B cell (primary cell): Measurements from ENCODE around the gene PDK2. TPM values are rescaled to one million over a fixed set of nuclear protein-coding genes. Genes with fewer than 3 reads are reported as not detected.

Source experiments
- ATAC-seq: fragments of 200-7000 bp; cut with Tn5 transposase; one replicate; pipeline ENCODE4 v1.10.0; 2021; ENCODE audit warnings: low read depth, mild to moderate bottlenecking, moderate number of reproducible peaks, moderate library complexity
- CTCF ChIA-PET: fragments of 350-600 bp; sonication (Branson Sonifier 250); formaldehyde crosslinking; loops from one replicate; lab custom pipeline; 2021; ENCODE audit warnings: antibody characterized with exemption, inconsistent platforms; lab: Charles Lee
- POLR2A ChIA-PET: fragments of 350-600 bp; sonication (Branson Sonifier 250); formaldehyde crosslinking; loops from one replicate; lab custom pipeline; 2021; ENCODE audit warnings: antibody characterized with exemption; lab: Charles Lee
- DNase-seq: peaks from one replicate; pipeline ENCODE4 v3.0.0; 2013
- H2AFZ ChIP-seq: 2 replicates; pipeline ENCODE4 v1.6.1; 2012; ENCODE audit warnings: mild to moderate bottlenecking, low read depth, low read length; ENCODE audit not compliant: insufficient read depth, poor library complexity, severe bottlenecking
- H3K27ac ChIP-seq, 2 donors: 1 replicate in 1 of 2; 2 replicates in 1 of 2; pipeline ENCODE4 v1.5.1; 2012 to 2013; ENCODE audit warnings: low read length in 2 of 2, mild to moderate bottlenecking in 2 of 2, moderate library complexity in 1 of 2
- H3K27me3 ChIP-seq, 4 experiments: fragments of 200-600 bp in 1 of 4; sonication (generic) in 1 of 4; replicated peaks in 1 of 4; 1 replicate in 2 of 4; 2 replicates in 2 of 4; pipeline versions ENCODE4 v1.6.1 to v1.7.0; 2013 to 2016; ENCODE audit warnings: low read length in 3 of 4, mild to moderate bottlenecking in 2 of 4, mixed read lengths in 1 of 4, moderate library complexity in 1 of 4; ENCODE audit not compliant: insufficient read depth in 4 of 4, control insufficient read depth in 3 of 4; ENCODE audit errors: control extremely low read depth in 1 of 4
- H3K36me3 ChIP-seq, 2 experiments: replicated peaks in 1 of 2; 1 replicate in 1 of 2; 2 replicates in 1 of 2; pipeline versions ENCODE4 v1.6.1 to v1.7.1; 2013; ENCODE audit warnings: low read length in 1 of 2; ENCODE audit not compliant: insufficient read depth in 2 of 2, control insufficient read depth in 1 of 2; ENCODE audit errors: control extremely low read depth in 1 of 2, extremely low read depth in 1 of 2
- H3K4me1 ChIP-seq, 2 donors: fragments of 200-600 bp in 1 of 2; sonication (generic) in 1 of 2; 1 replicate in 1 of 2; 2 replicates in 1 of 2; pipeline versions ENCODE4 v1.5.1 to v1.6.1; 2013 to 2017; ENCODE audit warnings: low read length in 2 of 2; ENCODE audit not compliant: control insufficient read depth in 2 of 2, insufficient read depth in 2 of 2
- H3K4me2 ChIP-seq: replicated peaks from 2 replicates; pipeline ENCODE3; 2012; ENCODE audit warnings: mild to moderate bottlenecking, low read depth, low read length; ENCODE audit not compliant: poor library complexity, severe bottlenecking
- H3K4me3 ChIP-seq, 5 experiments: fragments of 200-600 bp in 1 of 5; sonication (generic) in 1 of 5; 1 replicate in 3 of 5; 2 replicates in 2 of 5; pipeline versions ENCODE4 v1.5.1 to v1.7.0; 2011 to 2016; ENCODE audit warnings: low read length in 4 of 5, mild to moderate bottlenecking in 4 of 5, low read depth in 2 of 5, control low read depth in 1 of 5, moderate library complexity in 1 of 5; ENCODE audit not compliant: insufficient read depth in 1 of 5; ENCODE audit errors: control extremely low read depth in 1 of 5, extremely low read depth in 1 of 5
- H3K79me2 ChIP-seq: fragments of 200-600 bp; sonication (generic); one replicate; pipeline ENCODE4 v1.6.0; 2016; ENCODE audit warnings: low read length; ENCODE audit not compliant: control insufficient read depth, insufficient read depth
- H3K9ac ChIP-seq: fragments of 200-600 bp; sonication (generic); 2 replicates; pipeline ENCODE4 v1.6.1; 2017; ENCODE audit warnings: mild to moderate bottlenecking, low read length, moderate library complexity
- H3K9me3 ChIP-seq, 3 donors: one replicate each; pipeline versions ENCODE4 v1.6.1 to v1.7.1; 2013; ENCODE audit warnings: low read length in 2 of 3; ENCODE audit not compliant: control insufficient read depth in 2 of 3, insufficient read depth in 1 of 3; ENCODE audit errors: control extremely low read depth in 1 of 3
- H4K20me1 ChIP-seq: 2 replicates; pipeline ENCODE4 v1.6.0; 2012; ENCODE audit warnings: mild to moderate bottlenecking, low read length; ENCODE audit not compliant: insufficient read depth, control insufficient read depth, poor library complexity, severe bottlenecking
- H3K27ac Mint-ChIP-seq: one replicate; pipeline ENCODE4 v1.8.0; 2021; ENCODE audit warnings: mixed read lengths
- H3K27me3 Mint-ChIP-seq: one replicate; pipeline ENCODE4 v1.8.0; 2021; ENCODE audit warnings: mixed read lengths
- H3K4me1 Mint-ChIP-seq: one replicate; pipeline ENCODE4 v1.8.0; 2021; ENCODE audit warnings: mixed read lengths
- H3K4me3 Mint-ChIP-seq: one replicate; pipeline ENCODE4 v1.8.0; 2021; ENCODE audit warnings: mixed read lengths
- H3K9me3 Mint-ChIP-seq: one replicate; pipeline ENCODE4 v1.8.0; 2022; ENCODE audit warnings: mixed read lengths; ENCODE audit not compliant: insufficient read depth
- CTCF ChIP-seq: fragments of 200-600 bp; IDR thresholded peaks from one replicate; pipeline ENCODE4 v1.8.0; 2022; ENCODE audit warnings: antibody characterized with exemption, mild to moderate bottlenecking
- EZH2 ChIP-seq: IDR thresholded peaks from 2 replicates; pipeline ENCODE4 v1.6.1; 2012; ENCODE audit warnings: borderline replicate concordance, low read depth, mild to moderate bottlenecking, moderate library complexity, low read length; ENCODE audit not compliant: insufficient read depth, poor library complexity, severe bottlenecking
- WGBS: methylation state at CpG from one replicate; pipeline ENCODE4 v1.1.5; 2013; ENCODE audit warnings: missing lambda C conversion rate; ENCODE audit not compliant: insufficient coverage; 5-methylcytosine and 5-hydroxymethylcytosine counted together
- intact Hi-C: fragments of 100-400 bp; cut with micrococcal nuclease; formaldehyde crosslinking; loops from one replicate; pipeline ENCODE4 v1.10.0; 2022
- polyA plus RNA-seq: library from polyadenylated mRNA; depleted of rRNA; stranded (reverse); fragments of >200 nt; gene quantifications from 2 replicates; pipeline ENCODE4 v1.2.3, GENCODE V29; 2012
- total RNA-seq, 2 donors: library from RNA; stranded (reverse); fragments of 120-200 nt in 1 of 2; gene quantifications; 1 replicate in 1 of 2; 2 replicates in 1 of 2; pipeline versions ENCODE4 v1.2.3 to v1.2.4, GENCODE V29; 2013 to 2022

The PDK2 gene
- total and polyA plus RNA-seq, 2 donors (not counting 1 experiment from before 2014, with no cell fraction given): 35.2 to 73.2 TPM

GRCh38 chr17:50161023-50161910 lies 66.1 kb downstream of the PDK2 start:
- peaks cover 36 to 41% of the 10 kb centered on the region in 2 donors for H3K4me1 ChIP-seq
- no peaks in the 10 kb centered on the region for H4K20me1 ChIP-seq
- ChIA-PET CTCF (interaction anchor here (0.9 to 2.8 kb wide), 22 partner anchors 9 to 163 kb away, joined by 3 to 79 read pairs (median 5); partner anchors contain the start of genes PPP1R9B and SAMD14), POLR2A (interaction anchor here (1.0 to 2.8 kb wide), 4 partner anchors 10 to 22 kb away, joined by 4 to 22 read pairs (median 10); partner anchors contain the start of gene PPP1R9B)
- H3K9me3 Mint-ChIP-seq: no peaks in the 10 kb centered on the region
- peaks cover 38% of the 10 kb centered on the region for H3K4me1 Mint-ChIP-seq
- ATAC-seq (peak; percentile 92), DNase-seq (peak; percentile 93)
- peak; percentile 97 for TF ChIP-seq CTCF
- TF ChIP-seq EZH2: no peak
- H3K27ac ChIP-seq: no peak overlapping the region
- no peaks in the 10 kb centered on the region for H3K27me3 Mint-ChIP-seq
- peak overlapping the region; percentile 60 for H3K9ac ChIP-seq
- H2AFZ ChIP-seq: peak overlapping the region; percentile 60
- no peaks in the 10 kb centered on the region for H3K27me3 ChIP-seq
- no peaks in the 10 kb centered on the region for H3K36me3 ChIP-seq
- H3K27ac Mint-ChIP-seq: peak overlapping the region; percentile 72
- H3K4me3 ChIP-seq: peak overlapping the region; percentile 52 to 68 (median 66)
- intact Hi-C loops: loop anchor here (1.0 to 2.0 kb wide), 5 partner anchors 10 to 67 kb away; no protein-coding TSS in a partner anchor
- peak overlapping the region; percentile 84 for H3K4me2 ChIP-seq
- 1% methylated on average over 45 of the region's 53 CpGs for WGBS
- no peaks in the 10 kb centered on the region for H3K9me3 ChIP-seq
- H3K4me3 Mint-ChIP-seq: peak overlapping the region; percentile 80
- peaks cover 13% of the 10 kb centered on the region for H3K79me2 ChIP-seq

Other genes starting within 250 kb of the PDK2 start
- gene TAC4, start 247.3 kb upstream of the PDK2 start, total RNA-seq: not detected in 2 replicates
- gene TAC4, start 247.3 kb upstream of the PDK2 start, polyA plus RNA-seq: not detected in 2 replicates
- 0.17 and 0.53 TPM in 2 replicates for gene DLX4, start 126.2 kb upstream of the PDK2 start, total RNA-seq
- 0.30 and 0.88 TPM in 2 replicates for gene DLX4, start 126.2 kb upstream of the PDK2 start, polyA plus RNA-seq
- not detected in 2 replicates for gene DLX3, start 100.1 kb upstream of the PDK2 start, total RNA-seq
- gene DLX3, start 100.1 kb upstream of the PDK2 start, polyA plus RNA-seq: not detected in 2 replicates
- 11.9 and 13.0 TPM in 2 replicates for gene ITGA3, start 39.2 kb upstream of the PDK2 start, total RNA-seq
- 4.7 and 13.3 TPM in 2 replicates for gene ITGA3, start 39.2 kb upstream of the PDK2 start, polyA plus RNA-seq
- gene SAMD14, start 34.8 kb downstream of the PDK2 start, total RNA-seq: 0.78 and 0.89 TPM in 2 replicates
- gene SAMD14, start 34.8 kb downstream of the PDK2 start, polyA plus RNA-seq: 0.06 and 0.13 TPM in 2 replicates
- gene PPP1R9B, start 55.3 kb downstream of the PDK2 start, total RNA-seq: 217 and 220 TPM in 2 replicates
- gene PPP1R9B, start 55.3 kb downstream of the PDK2 start, polyA plus RNA-seq: 80.7 and 123 TPM in 2 replicates
- 3.8 and 4.4 TPM in 2 replicates for gene SGCA, start 70.7 kb downstream of the PDK2 start, total RNA-seq
- 4.5 and 6.0 TPM in 2 replicates for gene SGCA, start 70.7 kb downstream of the PDK2 start, polyA plus RNA-seq
- gene COL1A1, start 106.3 kb downstream of the PDK2 start, total RNA-seq: 9.1 and 11.6 TPM in 2 replicates
- 0.66 and 8.4 TPM in 2 replicates for gene COL1A1, start 106.3 kb downstream of the PDK2 start, polyA plus RNA-seq
- not detected in 2 replicates for gene TMEM92, start 179.1 kb downstream of the PDK2 start, total RNA-seq
- gene TMEM92, start 179.1 kb downstream of the PDK2 start, polyA plus RNA-seq: not detected in 2 replicates